SU-DHL-6 (cell line): Measurements from ENCODE around the gene CDC25A.

ENCODE experiments used
- H2AFZ ChIP-seq: fragments of 200-600 bp; sonication (generic); 2 replicates; pipeline ENCODE4 v1.6.1; 2014; ENCODE audit warnings: low read depth, mild to moderate bottlenecking, moderate library complexity, mixed read lengths, antibody characterized with exemption, low read length; ENCODE audit not compliant: severe bottlenecking
- H3F3A ChIP-seq: fragments of 200-600 bp; shearing (Covaris generic); 2 replicates; pipeline ENCODE4 v1.6.0; 2016; ENCODE audit warnings: antibody characterized with exemption, mild to moderate bottlenecking; ENCODE audit not compliant: insufficient read depth
- H3K27ac ChIP-seq: fragments of 200-600 bp; sonication (generic); 2 replicates; pipeline ENCODE4 v1.5.1; 2016; ENCODE audit warnings: low read depth, mild to moderate bottlenecking, low read length, moderate library complexity, mixed read lengths
- H3K27me3 ChIP-seq: fragments of 200-600 bp; sonication (generic), shearing (Covaris generic); 2 replicates; pipeline ENCODE4 v1.6.0; 2014; ENCODE audit warnings: mild to moderate bottlenecking, low read length
- H3K36me3 ChIP-seq: fragments of 200-600 bp; sonication (generic); 2 replicates; pipeline ENCODE4 v1.6.1; 2014; ENCODE audit warnings: mild to moderate bottlenecking, low read length, mixed read lengths
- H3K4me2 ChIP-seq: fragments of 300-600, 200-600 bp; shearing (Covaris generic), sonication (generic); 2 replicates; pipeline ENCODE4 v1.6.0; 2014; ENCODE audit warnings: low read length, low read depth, mild to moderate bottlenecking; ENCODE audit not compliant: poor library complexity, severe bottlenecking
- H3K4me3 ChIP-seq: fragments of 200-600 bp; sonication (generic); 2 replicates; pipeline ENCODE4 v1.5.1; 2014; ENCODE audit warnings: antibody characterized with exemption, low read length, mild to moderate bottlenecking, mixed read lengths; ENCODE audit not compliant: insufficient read depth, poor library complexity, severe bottlenecking
- H3K79me2 ChIP-seq: fragments of 200-600 bp; sonication (generic); 2 replicates; pipeline ENCODE4 v1.6.1; 2014; ENCODE audit warnings: mild to moderate bottlenecking, low read length, moderate library complexity; ENCODE audit not compliant: insufficient read depth
- H3K9ac ChIP-seq: fragments of 200-600 bp; sonication (generic); 2 replicates; pipeline ENCODE4 v1.7.0; 2014; ENCODE audit warnings: mild to moderate bottlenecking, low read length
- H3K9me2 ChIP-seq: fragments of 200-600 bp; sonication (generic); replicated peaks from 2 replicates; pipeline ENCODE4 v1.6.1; 2014; ENCODE audit warnings: low read length; ENCODE audit not compliant: insufficient read depth
- H3K9me3 ChIP-seq: fragments of 200-600 bp; sonication (generic); 2 replicates; pipeline ENCODE4 v1.6.1; 2014; ENCODE audit warnings: low read length, mixed read lengths; ENCODE audit not compliant: insufficient read depth
- H4K20me1 ChIP-seq: fragments of 200-600 bp; sonication (generic); 2 replicates; pipeline ENCODE4 v1.6.1; 2014; ENCODE audit warnings: low read depth, mild to moderate bottlenecking, antibody characterized with exemption, low read length, moderate library complexity, mixed read lengths
- EZH2phosphoT487 ChIP-seq: fragments of 200-600 bp; sonication (generic), shearing (Covaris generic); conservative IDR thresholded peaks from 2 replicates; pipeline ENCODE4 v1.6.1; 2018; ENCODE audit warnings: mild to moderate bottlenecking, antibody characterized with exemption, low read length, moderate library complexity, mixed read lengths
- TF ChIP-seq, protein P1 (sequence below): fragments of 200-600 bp; sonication (generic); IDR thresholded peaks from one replicate; pipeline ENCODE4 v1.5.1; 2017; ENCODE audit warnings: antibody characterized with exemption, mild to moderate bottlenecking, low read length, moderate library complexity; ENCODE audit not compliant: insufficient read depth, poor library complexity, severe bottlenecking

CDC25A gene

DNA sequence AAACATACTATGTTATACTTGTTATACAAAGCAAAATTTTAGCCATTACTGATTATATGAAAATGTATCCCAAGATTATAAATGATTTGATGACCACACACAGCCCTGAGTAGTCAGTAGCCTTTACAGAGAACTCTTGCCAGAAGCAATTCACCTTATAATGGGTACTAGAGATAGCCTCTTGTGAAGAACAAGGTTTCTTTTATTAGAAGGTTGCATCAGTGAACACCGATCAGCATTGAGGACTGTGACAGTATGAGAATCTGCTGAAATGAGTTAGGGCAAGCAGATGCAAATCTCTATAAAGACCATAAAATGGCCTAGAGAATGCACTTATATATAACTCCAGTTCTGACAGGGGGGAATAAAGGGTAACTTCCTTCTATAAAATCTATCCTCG, 10.1 kb downstream of the CDC25A start:
- H3K36me3 ChIP-seq = peaks cover 74% of the 10 kb centered on the region
- H3K27me3 ChIP-seq = no peaks in the 10 kb centered on the region
- no peak overlapping the region for H3K9ac ChIP-seq
- H3K79me2 ChIP-seq = peaks cover 66% of the 10 kb centered on the region
- H3K4me2 ChIP-seq = no peak overlapping the region
- no peak overlapping the region for H3K4me3 ChIP-seq
- peaks cover 3% of the 10 kb centered on the region; the same call in 1 of the 2 replicates for H4K20me1 ChIP-seq
- no peaks in the 10 kb centered on the region for H3K9me3 ChIP-seq
- no peaks in the 10 kb centered on the region for H3K9me2 ChIP-seq
- no peak overlapping the region for H3K27ac ChIP-seq
- TF ChIP-seq, protein P1, sequence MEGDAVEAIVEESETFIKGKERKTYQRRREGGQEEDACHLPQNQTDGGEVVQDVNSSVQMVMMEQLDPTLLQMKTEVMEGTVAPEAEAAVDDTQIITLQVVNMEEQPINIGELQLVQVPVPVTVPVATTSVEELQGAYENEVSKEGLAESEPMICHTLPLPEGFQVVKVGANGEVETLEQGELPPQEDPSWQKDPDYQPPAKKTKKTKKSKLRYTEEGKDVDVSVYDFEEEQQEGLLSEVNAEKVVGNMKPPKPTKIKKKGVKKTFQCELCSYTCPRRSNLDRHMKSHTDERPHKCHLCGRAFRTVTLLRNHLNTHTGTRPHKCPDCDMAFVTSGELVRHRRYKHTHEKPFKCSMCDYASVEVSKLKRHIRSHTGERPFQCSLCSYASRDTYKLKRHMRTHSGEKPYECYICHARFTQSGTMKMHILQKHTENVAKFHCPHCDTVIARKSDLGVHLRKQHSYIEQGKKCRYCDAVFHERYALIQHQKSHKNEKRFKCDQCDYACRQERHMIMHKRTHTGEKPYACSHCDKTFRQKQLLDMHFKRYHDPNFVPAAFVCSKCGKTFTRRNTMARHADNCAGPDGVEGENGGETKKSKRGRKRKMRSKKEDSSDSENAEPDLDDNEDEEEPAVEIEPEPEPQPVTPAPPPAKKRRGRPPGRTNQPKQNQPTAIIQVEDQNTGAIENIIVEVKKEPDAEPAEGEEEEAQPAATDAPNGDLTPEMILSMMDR = no peak
- TF ChIP-seq EZH2phosphoT487 = no peak
- peaks cover 6% of the 10 kb centered on the region; the same call in 1 of the 2 replicates for H3F3A ChIP-seq
- no peak overlapping the region for H2AFZ ChIP-seq

DNA sequence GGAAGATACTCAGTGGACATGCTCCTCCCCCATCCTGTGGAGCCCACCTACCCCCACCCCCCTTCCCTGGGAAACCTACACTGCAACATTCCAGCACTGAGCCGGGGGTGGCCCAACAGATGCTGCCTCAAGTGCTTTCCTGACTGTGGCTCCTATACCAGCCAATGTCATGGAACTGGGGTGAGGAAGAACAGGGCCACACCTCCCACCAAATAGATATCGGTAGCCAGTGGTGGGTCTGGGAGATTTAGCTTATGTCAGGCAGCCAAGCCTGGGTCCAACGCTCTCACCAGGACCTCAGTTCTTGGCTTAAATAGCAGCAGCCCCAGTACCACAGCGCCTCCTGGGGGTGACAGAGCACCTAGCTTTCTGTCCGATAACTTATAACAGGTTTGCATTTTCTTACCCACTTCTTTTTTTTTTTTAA, 30.3 kb downstream of the CDC25A start:
- no peak overlapping the region for H3K4me2 ChIP-seq
- H3K27ac ChIP-seq = no peak overlapping the region
- H3K9ac ChIP-seq = no peak overlapping the region
- H4K20me1 ChIP-seq = no peaks in the 10 kb centered on the region
- no peak overlapping the region for H2AFZ ChIP-seq
- H3K36me3 ChIP-seq = peaks cover 18% of the 10 kb centered on the region
- H3K27me3 ChIP-seq = no peaks in the 10 kb centered on the region
- no peaks in the 10 kb centered on the region for H3K9me2 ChIP-seq
- H3K9me3 ChIP-seq = no peaks in the 10 kb centered on the region
- H3F3A ChIP-seq = peaks cover 19% of the 10 kb centered on the region
- no peak for TF ChIP-seq EZH2phosphoT487
- TF ChIP-seq, protein P1 = peak; percentile 39
- no peaks in the 10 kb centered on the region for H3K79me2 ChIP-seq
- no peak overlapping the region for H3K4me3 ChIP-seq

DNA sequence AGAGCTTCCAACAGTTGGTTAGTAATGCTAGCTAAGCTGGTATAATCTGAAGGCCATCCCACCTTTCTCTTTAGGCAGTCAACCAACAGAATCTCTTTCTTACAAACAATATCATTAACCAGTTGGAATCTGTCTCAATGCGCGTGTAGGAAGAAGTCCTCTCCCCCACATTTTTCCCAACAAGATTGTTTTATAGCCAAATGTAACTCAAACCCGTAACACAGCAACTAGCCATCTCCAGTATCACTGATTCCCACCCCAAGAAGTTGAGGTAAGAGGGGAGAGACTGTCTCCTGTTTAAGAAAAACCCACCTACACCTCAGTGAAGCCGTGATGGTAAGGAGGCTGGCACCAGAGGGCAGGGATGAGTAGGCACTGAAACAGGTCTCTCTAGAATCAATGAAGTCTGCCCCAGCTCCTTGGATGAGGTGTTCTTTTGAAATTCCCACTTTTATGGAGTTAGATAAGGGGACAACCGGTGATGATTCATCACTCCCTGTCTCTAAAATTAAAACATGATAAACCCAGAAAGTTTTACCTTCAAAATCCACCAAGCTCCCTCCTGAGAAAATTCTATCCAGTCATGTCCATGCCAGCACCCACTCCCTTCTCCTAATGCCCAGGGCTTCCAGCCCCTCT, 30.9 kb downstream of the CDC25A start:
- Histone ChIP-seq H3K27ac (no peak overlapping the region), H3K9me2 (no peaks in the 10 kb centered on the region), H3K4me2 (no peak overlapping the region), H3K4me3 (no peak overlapping the region), H3K79me2 (no peaks in the 10 kb centered on the region), H3F3A (peaks cover 19% of the 10 kb centered on the region), H3K9me3 (no peaks in the 10 kb centered on the region), H3K27me3 (no peaks in the 10 kb centered on the region), H2AFZ (no peak overlapping the region), H3K9ac (no peak overlapping the region), H3K36me3 (peaks cover 18% of the 10 kb centered on the region), H4K20me1 (no peaks in the 10 kb centered on the region)
- TF ChIP-seq, protein P1 = no peak
- no peak for TF ChIP-seq EZH2phosphoT487
